GM21529 (cell line): ENCODE results near the gene SUSD2.
"Not testable (repeated sequence)": the region's sequence is repeated elsewhere in the genome, so short reads cannot be mapped to it uniquely, and the experiment has no call there.

ENCODE experiments used
- ATAC-seq: cut with Tn5 transposase; IDR thresholded peaks from one replicate; pipeline ENCODE4 v1.9.1; 2021; ENCODE audit not compliant: unreplicated experiment

SUSD2 gene

DNA sequence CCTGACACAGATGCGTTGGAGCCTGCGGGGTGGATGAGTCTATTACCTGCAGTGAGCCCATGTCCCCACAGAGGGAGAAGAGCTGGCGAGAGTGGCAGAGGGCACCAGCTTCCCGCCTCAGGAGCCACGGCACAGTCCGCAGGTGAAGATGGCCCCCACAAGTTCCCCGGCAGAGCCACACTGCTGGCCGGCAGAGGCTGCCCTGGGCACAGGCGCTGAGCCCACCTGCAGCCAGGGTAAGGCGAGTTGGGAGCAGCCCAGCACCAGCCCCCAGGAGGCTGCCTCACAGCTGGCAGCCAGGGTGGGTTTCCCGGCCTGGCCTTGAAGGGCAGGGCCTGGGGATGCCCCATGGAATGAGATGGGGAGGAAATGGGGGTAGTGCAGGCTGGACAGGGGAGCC is 5.2 kb upstream of the SUSD2 start:
- ATAC-seq: no peak

DNA sequence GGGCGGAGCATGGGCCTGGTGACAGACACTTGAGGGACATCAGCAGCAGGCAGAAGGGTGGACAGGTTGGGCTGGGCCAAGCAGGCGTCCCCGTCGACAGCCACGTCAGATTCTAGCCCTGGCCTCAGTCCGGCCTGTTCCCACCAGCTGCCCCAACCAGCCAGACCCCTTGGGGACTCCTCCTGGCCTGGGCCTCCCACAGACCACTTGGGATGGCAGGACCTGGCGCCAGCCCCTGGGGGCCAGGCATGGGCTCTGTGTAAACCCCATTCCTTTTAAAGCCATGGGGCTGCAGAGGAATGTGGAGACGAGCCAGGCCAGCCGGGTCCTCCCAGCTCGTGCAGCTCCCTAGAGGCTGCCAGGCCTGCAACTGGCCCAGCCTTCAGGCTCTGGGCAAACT is 4.7 kb upstream of the SUSD2 start:
- no peak for ATAC-seq

DNA sequence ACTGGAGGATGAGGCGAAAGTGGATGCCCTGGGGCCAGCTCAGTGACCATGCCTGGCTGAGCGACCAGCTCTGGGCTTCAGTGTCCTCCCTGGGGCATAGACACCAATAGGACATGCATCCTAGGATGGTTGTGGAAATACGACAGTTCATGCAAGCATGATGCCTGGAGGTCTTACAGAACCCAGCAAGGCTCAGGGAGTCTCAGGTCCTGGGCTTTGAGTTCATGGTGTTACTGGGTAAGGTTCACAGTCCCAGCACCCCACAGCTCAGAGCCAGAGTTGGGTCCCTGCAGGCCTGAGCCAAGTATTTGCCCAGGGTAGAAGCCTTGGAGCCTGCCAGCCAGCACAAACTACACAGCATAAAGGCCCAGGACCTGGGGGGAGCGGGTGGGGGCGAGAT is 4.2 kb upstream of the SUSD2 start:
- ATAC-seq: no peak

DNA sequence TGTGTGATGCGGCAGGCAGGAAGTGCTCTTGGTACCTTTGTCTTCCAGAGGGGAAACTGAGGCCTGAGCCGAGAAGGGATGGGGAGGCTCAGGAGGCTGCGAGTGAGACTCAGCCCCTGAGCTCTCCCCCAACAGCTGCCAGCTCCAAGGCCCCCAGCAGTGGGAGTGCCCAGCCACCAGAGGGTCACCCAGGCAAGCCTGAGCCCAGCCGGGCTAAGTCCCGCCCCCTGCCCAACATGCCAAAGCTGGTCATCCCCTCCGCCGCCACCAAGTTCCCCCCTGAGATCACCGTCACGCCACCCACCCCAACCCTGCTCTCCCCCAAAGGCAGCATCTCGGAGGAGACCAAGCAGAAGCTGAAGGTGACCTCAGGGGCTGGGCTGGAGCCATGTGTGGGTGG is 3.8 kb upstream of the SUSD2 start:
- ATAC-seq: no peak

DNA sequence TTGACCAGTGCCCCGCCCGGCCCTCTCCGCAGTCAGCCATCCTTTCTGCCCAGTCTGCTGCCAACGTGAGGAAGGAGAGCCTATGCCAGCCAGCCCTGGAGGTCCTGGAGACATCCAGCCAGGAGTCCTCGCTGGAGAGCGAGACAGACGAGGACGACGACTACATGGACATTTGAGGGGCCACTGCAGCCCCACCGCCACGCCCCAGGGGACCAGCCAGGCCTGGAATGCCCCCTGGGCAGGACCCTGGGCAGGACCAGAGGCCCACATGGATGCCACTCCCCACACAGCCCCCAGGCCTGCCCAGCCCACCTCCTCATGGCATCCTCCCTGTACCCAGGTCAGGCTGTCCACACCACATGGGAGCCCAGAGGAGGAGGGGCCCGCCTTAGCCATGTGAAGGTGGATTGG is 3.3 kb upstream of the SUSD2 start:
- ATAC-seq: no peak

DNA sequence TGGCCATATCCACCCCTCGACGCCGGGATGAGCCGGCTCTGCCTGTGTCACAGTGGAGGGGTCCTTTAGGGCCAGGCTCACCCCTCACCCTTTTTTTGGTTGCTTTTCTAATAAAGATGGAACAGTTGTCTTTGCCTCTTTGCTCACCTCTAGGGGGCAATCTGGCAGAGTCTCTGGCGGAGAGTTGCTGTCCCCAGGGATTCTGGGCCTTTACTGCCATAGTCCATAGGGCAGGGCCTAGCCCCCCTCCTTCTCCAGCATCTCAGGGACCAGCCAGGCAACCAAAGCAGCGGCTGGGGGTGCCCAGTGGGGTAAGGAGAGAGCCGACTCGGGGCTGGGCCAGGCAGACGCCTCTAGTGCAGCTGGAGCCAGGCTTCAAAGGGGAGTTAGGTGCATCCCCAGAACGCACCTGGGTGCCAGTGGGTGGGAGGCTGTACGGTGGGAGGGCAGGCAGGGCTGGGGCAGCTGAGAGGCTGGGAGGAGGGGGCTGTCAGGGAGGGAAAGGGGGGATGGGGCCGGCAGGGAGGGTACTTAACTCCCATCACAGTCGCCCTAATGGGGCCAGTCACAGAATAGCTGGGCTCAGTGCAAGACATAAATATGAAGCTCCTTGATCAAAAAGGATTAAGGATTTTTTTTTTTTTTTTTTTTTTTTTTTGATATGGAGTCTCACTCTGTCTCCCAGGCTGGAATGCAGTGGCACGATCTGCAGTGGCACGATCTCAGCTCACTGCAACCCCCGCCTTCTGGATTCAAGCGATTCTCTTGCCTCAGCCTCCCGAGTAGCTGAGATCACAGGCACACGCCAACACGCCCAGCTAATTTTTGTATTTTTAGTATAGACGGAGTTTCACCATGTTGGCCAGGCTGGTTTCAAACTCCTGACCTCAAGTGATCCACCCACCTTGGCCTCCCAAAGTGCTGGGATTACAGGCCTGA is 2.5 kb upstream of the SUSD2 start:
- ATAC-seq: no peak

DNA sequence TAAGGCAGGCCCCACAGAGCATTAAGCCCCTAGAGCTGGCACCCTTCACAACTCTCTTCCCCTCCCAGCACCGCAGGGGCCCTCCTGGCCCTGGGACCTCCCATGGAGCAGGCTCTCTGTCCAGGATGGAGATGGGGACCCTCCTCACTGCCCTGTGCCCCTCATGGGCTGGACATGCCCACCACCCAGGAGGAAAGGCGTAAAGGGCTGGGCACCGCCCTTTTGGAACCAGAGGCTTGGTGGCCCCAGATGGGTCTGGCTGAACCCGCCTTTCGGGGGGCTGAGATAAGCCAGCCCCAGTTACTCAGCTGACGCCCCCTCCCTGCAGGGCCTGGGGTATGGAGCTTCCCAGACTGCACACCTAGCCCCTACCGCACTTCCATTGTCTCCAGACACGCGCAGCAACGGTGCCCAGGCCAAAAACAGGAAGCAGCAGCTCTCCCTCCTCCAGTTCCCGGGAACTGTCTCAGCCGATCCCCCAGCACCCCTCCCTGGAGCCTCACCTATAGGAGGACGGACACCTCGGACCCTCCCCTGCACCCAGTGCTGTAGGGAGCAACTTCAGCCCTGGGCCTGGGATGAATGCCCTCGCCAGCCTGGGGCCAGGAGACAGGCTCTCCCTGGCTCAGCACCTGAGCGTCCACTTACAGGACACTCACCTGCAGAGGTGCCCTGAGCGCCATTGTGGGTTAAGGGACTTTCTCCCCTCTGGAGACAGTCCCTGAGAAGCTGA is 1.6 kb upstream of the SUSD2 start:
- no peak for ATAC-seq

DNA sequence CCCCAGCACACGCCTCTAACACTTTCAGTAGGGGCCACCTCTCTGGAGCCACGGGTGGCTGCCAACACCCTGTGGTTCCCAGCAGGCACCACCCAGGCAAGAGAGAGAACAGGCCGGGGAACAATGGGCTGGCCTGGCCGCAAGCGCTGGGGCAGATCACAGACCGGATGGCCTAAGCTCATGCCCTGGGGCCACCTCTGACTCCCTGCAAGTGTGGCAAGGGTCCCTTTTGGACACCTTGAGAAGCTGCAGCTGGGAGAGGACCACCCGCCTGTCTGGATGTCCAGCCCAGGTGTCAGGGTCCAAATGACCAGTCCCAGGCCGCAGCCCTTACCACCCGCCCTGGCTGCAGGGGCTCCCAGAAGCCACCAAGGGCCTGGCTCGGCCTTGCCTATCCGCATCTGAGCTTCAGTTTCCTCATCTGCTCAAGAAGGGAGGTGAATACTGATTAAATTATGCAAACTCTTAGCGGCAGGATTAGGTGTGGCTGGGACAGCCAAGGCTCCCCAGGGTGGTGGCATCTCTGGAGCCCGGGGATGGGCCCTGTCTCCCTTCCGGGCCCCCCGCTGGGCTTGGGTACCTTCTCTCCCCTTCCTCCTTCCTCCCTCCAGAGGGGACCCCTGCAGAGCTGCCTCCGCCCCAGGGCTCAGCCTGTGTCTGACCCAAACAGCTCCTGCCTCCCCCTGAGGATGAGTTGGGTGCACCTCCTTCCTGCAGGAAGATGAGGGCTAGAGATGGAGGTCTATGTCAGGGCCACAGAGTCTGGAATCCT is 785 bp upstream of the SUSD2 start:
- no peak for ATAC-seq

DNA sequence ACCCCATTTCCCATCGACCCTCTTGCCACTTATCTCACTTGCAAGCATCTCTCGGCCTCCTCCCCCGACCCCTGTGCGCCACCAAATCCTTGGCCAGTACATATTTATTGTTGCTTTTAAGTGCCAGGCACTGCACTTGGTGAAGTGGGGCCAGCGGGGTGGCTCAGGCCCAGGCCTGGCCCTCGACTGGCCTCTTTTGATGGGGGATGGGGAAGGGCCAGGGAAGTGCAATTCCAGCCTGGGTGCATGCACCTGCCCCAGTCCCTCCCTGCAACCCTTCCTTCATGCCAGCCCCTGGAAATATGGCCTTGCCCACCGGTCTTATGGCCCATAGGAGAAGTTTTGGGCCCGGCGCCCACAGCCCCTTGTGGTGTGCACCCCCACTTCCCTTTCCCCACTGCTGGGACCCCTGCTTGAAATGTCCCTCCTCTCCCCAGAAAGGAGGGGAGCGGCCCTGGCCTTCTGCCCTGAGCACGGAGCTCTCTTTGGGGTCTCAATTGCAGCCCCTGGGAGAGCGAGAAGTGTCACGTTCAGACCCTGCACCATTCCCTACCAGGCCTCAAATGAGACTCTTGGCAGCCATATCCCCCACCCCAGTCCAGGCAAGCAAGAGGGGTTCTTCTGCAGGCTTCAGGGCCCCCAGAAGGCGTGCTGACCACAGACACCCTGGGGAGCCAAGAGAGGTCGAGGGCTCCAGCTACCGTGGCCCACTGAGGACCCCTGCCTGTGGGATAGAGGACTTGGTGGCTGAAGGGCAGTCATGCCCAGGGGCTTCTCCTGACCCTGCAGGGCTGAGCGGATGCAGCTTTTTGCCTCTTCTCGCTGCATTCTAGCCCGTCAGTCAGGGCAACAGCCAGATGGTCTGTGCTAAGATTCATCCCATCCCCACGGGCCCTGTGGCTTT is 961 bp downstream of the SUSD2 start:
- no peak for ATAC-seq

DNA sequence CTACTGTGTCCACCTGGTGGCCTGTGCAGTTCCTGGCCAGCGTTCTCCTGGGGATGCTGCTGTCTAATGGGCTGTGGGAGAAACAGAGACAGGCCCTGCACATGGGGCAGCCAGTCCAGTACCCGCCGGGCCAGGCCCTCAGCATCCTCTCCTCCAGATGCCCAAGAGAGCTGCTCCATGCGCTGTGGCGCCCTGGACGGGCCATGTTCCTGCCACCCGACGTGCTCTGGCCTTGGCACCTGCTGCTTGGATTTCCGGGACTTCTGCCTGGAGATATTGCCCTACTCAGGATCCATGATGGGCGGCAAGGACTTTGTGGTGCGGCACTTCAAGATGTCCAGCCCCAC is 1.6 kb downstream of the SUSD2 start:
- not testable (repeated sequence) for ATAC-seq

DNA sequence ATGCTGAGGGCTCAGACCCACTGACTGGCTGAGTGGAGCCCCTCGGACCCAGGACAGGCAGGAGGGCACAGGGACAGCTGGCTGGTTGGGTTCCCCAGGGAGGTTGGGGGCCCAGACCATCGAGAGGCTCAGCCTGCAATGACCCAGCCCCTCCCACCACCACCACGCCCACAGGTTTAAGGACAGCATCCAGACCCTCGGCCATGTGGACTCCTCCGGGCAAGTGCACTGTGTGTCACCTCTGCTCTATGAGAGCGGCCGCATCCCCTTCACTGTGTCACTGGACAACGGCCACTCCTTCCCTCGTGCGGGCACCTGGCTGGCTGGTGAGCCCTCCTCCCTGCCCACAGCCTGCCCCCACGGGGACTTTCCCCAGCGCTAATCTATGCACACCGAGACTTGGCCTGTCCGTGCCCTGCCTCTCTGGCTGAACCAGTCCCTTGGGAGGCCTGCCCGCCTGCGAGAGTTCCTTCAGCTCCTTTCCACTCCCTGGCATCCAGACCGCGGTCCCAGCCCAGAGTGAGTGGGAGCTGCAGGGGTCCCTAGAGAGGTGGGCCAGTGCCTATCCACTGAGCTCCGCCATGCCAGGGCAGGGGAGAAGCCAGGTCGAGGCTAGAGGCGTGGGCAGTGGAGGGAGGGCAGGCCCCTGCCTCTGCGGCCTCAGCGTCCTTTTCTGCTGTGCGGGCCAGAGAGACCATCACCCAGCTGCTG is 2.2 kb downstream of the SUSD2 start:
- no peak for ATAC-seq

DNA sequence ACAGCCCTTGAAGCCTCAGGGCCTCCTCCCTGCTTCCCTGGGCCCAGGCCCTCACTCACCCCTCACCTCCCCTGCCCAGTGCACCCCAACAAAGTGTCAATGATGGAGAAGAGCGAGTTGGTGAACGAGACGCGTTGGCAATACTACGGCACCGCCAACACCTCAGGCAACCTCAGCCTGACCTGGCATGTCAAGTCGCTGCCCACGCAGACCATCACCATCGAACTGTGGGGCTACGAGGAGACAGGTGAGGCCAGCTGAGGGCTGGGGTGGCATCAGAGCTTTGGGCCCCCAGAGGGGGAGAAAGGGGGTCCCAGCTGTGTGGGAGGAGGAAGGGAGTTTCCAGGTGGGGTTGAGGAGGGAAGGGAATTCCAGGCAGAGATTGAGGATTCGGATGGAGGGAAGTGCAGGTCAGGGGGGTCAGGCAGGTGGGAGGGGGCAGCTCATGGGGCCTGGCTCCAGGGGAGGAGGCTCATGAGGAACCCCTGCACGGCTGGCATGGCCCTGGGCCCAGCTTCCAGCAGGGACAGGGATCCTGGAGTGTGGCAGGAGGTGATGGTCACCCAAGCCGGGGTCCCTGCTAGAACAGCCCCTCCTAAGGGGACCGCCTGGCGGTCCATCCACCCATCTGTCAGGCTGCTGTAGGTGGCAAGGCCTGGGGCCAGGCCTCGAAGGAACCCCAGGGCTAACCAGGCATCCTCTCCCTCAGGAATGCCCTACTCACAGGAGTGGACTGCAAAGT is 2.9 kb downstream of the SUSD2 start:
- ATAC-seq: no peak

DNA sequence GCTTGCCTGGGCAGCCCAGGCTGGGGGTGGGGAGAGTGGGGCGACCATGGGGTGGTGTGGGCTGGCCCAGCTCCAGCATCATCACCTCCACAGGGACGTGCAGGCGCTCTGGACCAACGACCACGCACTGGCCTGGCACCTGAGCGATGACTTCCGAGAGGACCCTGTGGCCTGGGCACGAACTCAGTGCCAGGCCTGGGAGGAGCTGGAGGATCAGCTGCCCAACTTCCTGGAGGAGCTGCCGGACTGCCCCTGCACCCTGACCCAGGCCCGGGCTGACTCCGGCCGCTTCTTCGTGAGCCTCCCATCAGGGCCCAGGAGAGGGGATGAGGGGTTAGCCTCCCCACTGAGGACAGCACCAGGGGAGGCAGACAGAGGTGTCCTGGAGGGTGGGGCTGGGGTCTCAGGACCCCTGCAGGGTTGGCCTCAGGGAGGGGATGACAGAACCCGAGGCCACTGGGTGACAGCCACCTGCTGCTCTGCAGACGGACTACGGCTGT is 3.8 kb downstream of the SUSD2 start:
- no peak for ATAC-seq

DNA sequence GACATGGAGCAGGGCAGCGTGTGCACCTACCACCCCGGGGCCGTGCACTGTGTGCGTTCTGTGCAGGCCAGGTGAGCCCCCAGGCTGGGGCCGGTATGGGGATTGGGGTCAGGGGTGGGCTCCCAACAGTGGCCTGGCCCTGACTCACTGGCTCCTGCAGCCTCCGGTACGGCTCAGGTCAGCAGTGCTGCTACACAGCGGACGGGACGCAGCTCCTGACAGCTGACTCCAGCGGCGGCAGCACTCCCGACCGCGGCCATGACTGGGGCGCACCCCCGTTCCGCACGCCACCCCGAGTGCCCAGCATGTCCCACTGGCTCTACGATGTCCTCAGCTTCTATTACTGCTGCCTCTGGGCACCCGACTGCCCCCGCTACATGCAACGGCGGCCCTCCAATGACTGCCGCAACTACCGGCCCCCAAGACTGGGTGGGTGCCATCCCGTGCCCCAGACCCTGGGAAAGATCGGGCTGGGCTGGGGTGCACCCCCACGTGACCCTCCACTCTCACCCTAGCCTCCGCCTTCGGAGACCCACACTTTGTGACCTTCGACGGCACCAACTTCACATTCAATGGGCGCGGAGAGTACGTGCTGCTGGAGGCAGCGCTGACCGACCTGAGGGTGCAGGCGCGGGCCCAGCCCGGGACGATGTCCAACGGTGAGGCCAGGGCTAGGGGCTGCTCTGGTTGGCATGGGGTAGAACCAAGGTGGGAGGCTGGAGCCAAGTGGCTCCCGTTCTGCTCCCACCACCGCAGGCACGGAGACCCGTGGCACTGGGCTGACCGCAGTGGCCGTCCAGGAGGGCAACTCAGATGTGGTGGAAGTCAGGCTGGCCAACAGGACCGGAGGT is 4.4 kb downstream of the SUSD2 start:
- no peak for ATAC-seq

DNA sequence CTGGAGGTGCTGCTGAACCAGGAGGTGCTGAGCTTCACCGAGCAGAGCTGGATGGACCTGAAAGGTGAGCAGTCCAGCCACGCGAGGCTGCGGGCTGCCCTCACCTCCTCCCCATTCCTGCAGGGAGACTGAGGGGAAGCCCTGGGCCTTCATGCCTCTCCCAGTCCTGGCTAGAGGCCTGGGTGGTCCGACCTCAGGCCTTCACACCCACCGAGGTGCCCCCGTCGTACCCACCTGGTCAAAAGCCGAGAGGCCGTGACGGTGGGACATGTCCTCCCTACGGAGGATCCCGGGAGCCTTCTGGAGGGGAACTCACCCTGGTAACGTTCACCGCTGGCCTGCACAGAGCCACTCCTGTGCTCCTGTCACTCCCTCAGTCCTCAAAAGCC is 5.1 kb downstream of the SUSD2 start:
- no peak for ATAC-seq

DNA sequence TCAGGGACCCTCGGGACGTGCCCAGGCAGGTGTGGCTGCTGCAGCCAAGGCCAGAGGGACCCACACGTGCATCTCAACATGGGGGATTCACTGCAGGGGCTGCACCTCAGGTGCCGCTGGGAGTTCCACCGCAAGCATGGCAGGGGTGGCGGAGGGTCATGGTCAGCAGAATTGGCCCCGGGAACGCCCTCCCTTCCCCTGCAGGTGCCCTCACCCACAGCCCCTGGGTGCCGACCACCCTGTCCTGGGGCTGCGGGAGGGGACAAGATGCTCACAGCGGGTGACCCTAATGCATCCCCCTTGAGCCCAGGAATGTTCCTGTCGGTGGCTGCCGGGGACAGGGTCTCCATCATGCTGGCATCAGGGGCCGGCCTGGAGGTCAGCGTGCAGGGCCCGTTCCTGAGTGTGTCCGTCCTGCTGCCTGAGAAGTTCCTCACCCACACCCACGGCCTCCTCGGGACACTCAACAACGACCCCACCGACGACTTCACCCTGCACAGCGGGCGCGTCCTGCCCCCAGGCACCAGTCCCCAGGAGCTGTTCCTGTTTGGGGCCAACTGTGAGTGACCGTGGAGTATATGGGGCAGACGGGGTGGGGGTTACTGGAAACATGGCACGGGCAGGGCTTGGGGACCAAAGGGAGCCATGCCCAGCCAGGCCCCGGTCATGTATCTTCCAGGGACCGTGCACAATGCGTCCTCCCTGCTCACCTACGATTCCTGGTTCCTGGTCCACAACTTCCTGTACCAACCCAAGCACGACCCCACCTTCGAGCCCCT is 5.8 kb downstream of the SUSD2 start:
- ATAC-seq: no peak
